GM19099 (cell line): ENCODE data around the gene CABP1.

Source experiments
- POLR2A ChIP-seq: IDR thresholded peaks from 3 replicates; pipeline ENCODE4 v1.6.1; 2011; ENCODE audit warnings: low read depth; ENCODE audit not compliant: insufficient read length; ENCODE audit errors: extremely low read depth

Gene CABP1

DNA sequence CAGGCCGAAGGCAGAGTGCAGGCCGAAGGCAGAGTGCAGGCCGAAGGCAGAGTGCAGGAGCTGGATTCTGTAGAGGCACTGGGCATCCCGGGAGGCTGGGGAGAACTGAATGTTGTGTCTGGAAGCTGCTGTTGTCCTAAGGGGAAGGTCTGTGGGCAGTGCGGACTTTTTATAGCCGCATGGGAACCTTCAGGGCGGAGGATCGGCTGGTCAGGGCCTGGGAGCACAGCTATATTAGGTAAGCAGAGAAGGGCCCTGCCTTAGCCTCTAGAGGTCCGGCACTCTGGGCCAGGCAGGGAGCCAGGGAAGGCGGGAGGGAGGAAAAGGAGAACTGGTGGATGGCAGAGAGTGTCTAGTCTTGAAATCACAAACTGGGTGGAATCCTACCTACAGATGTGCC is 14.2 kb downstream of the CABP1 start:
- TF ChIP-seq POLR2A = no peak

DNA sequence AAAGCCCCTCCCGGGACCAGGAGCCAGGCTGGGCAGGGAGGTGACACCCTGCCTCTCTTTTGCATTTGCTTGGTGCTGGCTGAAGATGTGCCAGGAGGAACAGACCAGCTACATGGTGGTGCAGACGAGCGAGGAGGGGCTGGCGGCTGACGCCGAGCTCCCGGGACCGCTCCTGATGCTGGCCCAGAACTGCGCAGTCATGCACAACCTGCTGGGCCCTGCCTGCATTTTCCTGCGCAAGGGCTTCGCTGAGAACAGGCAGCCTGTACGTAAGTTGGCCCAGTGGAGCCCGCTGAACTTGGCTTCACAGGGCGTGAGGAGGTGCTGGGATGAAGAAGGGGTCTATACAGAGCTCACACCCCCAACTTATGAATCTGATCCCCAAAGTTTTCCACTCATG is 15.6 kb downstream of the CABP1 start:
- no peak for TF ChIP-seq POLR2A

- TF ChIP-seq POLR2A = no peak
These were observed 18.1 kb downstream of the CABP1 start for GRCh38 chr12:120658286-120659150.

DNA sequence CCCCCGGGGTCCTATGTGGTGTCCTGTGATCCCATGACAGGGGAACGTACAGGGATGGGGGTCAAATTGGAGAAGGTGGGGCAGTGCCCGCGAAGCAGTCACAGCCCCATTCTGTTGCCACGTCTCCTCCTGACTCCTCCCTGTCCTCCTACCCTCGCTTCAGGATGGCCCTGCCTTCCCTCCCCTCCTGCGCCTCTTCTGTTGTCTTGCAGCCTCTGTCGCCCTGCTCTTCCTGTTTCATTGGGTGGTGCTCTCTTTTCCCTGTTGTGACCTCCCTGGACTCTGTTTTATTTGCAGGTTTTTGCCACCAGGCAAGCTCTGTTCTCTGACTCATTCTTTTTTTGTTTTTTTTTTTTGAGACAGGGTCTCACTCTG is 18.7 kb downstream of the CABP1 start:
- TF ChIP-seq POLR2A = no peak

GRCh38 chr12:120661432-120661831 is 21.0 kb downstream of the CABP1 start:
- TF ChIP-seq POLR2A = no peak

DNA sequence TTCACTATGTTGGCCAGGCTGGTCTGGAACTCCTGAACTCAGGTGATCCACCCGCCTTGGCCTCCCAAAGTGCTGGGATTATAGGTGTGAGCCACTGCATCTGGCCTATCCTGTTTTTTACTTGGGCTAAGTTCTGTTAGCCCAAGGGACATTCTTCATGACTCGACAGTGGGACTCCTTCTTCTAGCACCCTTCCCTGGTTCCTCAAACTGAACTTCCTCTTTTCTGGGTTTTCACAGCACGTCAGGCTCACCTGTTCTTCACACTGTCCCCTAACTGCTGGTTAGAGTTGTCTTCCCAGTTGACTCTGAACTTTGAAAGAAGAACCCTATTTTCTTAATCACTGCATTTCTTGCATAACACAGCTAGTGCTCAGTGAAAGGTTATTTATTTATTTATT is 22.5 kb downstream of the CABP1 start:
- no peak for TF ChIP-seq POLR2A

- no peak for TF ChIP-seq POLR2A
These were observed 23.3 kb downstream of the CABP1 start for GRCh38 chr12:120663741-120664140.

- no peak for TF ChIP-seq POLR2A
These were observed 26.4 kb downstream of the CABP1 start for GRCh38 chr12:120666571-120667390.

DNA sequence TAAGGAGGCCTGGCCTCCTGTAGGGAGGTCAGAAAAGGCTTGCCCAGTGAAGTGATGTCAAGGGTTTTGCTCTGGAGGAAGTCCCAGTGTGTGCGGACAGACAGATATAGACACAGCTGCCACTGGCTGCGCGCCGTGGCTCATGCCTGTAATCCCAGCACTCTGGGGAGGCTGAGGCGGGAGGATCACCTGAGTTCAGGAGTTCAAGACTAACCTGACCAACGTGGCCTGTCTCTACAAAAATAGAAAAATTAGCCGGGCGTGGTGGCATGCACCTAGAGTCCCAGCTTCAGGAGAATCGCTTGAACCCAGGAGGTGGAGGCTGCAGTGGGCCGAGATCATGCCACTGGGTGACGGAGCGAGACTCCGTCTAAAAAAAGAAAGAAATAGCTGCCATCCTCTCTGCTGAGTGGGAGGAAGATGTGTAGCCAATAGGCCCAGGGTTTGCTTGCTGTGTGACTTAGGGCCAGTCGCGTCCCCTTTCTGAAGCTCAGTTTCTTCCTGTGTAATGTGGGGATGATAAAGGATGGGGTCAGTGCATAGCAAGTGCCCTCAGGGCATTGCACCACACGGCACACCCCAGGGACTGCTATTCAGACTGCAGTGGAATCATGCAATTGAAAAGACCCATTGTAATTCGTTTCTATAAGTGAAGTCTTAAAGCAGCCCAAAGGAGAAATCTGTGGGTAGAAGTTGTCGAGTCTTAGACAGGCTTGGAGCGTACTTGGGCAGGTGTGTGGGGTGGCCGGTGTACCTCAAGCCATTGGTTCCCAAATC is 27.9 kb downstream of the CABP1 start:
- TF ChIP-seq POLR2A = no peak

GRCh38 chr12:120668868-120669840 is 28.7 kb downstream of the CABP1 start:
- TF ChIP-seq POLR2A = no peak

GRCh38 chr12:120670667-120671066 is 30.2 kb downstream of the CABP1 start:
- TF ChIP-seq POLR2A = no peak

- no peak for TF ChIP-seq POLR2A
These were observed 33.7 kb downstream of the CABP1 start for GRCh38 chr12:120674097-120674636.

- no peak for TF ChIP-seq POLR2A
These were observed 37.5 kb downstream of the CABP1 start for GRCh38 chr12:120677765-120678473.
